Fibroblast of pulmonary artery (primary cell): Measurements from ENCODE around the gene PRDM16.

Source experiments
- DNase-seq: peaks from one replicate; pipeline ENCODE4 v3.0.0-alpha.2; 2010; ENCODE audit warnings: low read depth
- H3K4me3 ChIP-seq: replicated peaks from 2 replicates; pipeline ENCODE4 v1.5.1; 2011; ENCODE audit warnings: low read depth, mild to moderate bottlenecking, control low read depth, low read length, moderate library complexity
- CTCF ChIP-seq: IDR thresholded peaks from 2 replicates; pipeline ENCODE4 v1.5.1; 2011; ENCODE audit warnings: mild to moderate bottlenecking, control low read depth, low read length, inconsistent platforms; ENCODE audit errors: missing control alignments

Gene PRDM16

GRCh38 chr1:3359756-3360440 lies 290.9 kb downstream of the PRDM16 start:
- DNase-seq, result no peak
- no peak for TF ChIP-seq CTCF
- H3K4me3 ChIP-seq, result no peak overlapping the region

- no peak for DNase-seq
- no peak for TF ChIP-seq CTCF
Observed at GRCh38 chr1:3360646-3361257, 291.7 kb downstream of the PRDM16 start.

GRCh38 chr1:3363023-3363422 lies 294.0 kb downstream of the PRDM16 start:
- H3K4me3 ChIP-seq, result no peak overlapping the region
- no peak for DNase-seq
- TF ChIP-seq CTCF, result no peak

More at GRCh38 chr1:3360646-3361257, 291.7 kb downstream of the PRDM16 start:
- no peak overlapping the region for H3K4me3 ChIP-seq

- no peak overlapping the region for H3K4me3 ChIP-seq
- TF ChIP-seq CTCF, result no peak
- DNase-seq, result no peak
Observed at GRCh38 chr1:3363756-3364155, 294.8 kb downstream of the PRDM16 start.

GRCh38 chr1:3364551-3364950 lies 295.5 kb downstream of the PRDM16 start:
- TF ChIP-seq CTCF, result no peak
- DNase-seq, result no peak
- no peak overlapping the region for H3K4me3 ChIP-seq

- no peak overlapping the region for H3K4me3 ChIP-seq
- no peak for DNase-seq
- TF ChIP-seq CTCF, result no peak
Observed at GRCh38 chr1:3364983-3365382, 296.0 kb downstream of the PRDM16 start.

GRCh38 chr1:3365523-3366125 lies 296.6 kb downstream of the PRDM16 start:
- DNase-seq, result no peak
- no peak for TF ChIP-seq CTCF
- no peak overlapping the region for H3K4me3 ChIP-seq
